Adipocyte (in vitro differentiated cells): ENCODE measurements around the gene CD38.

Source experiments
- DNase-seq: peaks from one replicate; pipeline ENCODE4 v3.0.0-alpha.2; 2015; ENCODE audit warnings: low read depth
- H3K27me3 ChIP-seq: replicated peaks from 2 replicates; pipeline ENCODE4 v1.7.0; 2013; ENCODE audit warnings: mild to moderate bottlenecking, low read length, moderate library complexity; ENCODE audit not compliant: control insufficient read depth, insufficient read depth
- H3K36me3 ChIP-seq: 2 replicates; pipeline ENCODE4 v1.7.0; 2013; ENCODE audit warnings: low read length, mild to moderate bottlenecking, moderate library complexity; ENCODE audit not compliant: control insufficient read depth, insufficient read depth, severe bottlenecking
- H3K4me1 ChIP-seq: 2 replicates; pipeline ENCODE4 v1.7.0; 2013; ENCODE audit warnings: mild to moderate bottlenecking, low read length, moderate library complexity; ENCODE audit not compliant: control insufficient read depth, insufficient read depth
- H3K4me3 ChIP-seq: 2 replicates; pipeline ENCODE4 v1.7.0; 2013; ENCODE audit warnings: mild to moderate bottlenecking, low read length, moderate library complexity
- H3K9ac ChIP-seq: 2 replicates; pipeline ENCODE4 v1.7.0; 2013; ENCODE audit warnings: mild to moderate bottlenecking, low read length, moderate library complexity
- H3K9me3 ChIP-seq: 2 replicates; pipeline ENCODE4 v1.7.0; 2013; ENCODE audit warnings: mild to moderate bottlenecking, low read length, moderate library complexity; ENCODE audit not compliant: control insufficient read depth

The CD38 gene

DNA sequence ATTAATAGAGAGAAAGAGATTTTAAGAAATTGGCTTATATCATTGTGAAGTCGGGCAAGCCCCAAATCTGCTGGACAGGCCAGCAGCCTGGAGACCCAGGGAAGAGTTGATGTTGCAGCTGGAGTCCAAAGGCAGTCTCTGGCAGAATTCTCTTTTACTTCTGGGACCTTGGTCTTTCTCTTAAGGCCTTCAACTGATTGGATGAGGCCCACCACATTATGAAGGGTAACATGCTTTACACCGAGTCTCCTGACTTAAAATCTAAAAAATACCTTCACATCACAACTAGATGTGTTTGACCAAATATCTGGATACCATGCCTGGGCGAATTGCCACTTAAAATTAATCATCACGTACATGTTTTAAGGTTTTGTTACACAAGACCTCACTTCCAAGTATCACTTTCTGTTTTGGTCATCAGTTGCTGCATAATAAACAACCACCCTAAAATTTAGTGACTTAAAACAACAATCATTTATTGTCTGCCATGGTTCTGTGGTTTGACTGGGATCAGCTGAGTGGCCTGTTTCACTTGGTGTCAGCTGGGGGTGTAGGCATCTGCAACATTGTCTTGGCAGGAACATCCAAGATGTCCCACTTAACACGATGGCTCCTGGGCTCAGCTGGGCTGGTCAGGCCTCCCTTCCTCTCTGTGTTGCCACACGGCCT lies 3.4 kb downstream of the CD38 start:
- Histone ChIP-seq H3K4me1 (peaks cover 11% of the 10 kb centered on the region), H3K9me3 (no peaks in the 10 kb centered on the region), H3K9ac (no peak overlapping the region), H3K27me3 (peaks cover 5% of the 10 kb centered on the region), H3K36me3 (no peaks in the 10 kb centered on the region), H3K4me3 (no peak overlapping the region)
- no peak for DNase-seq

GRCh38 chr4:15783676-15784075 lies 5.5 kb downstream of the CD38 start:
- Histone ChIP-seq H3K9ac (no peak overlapping the region), H3K9me3 (no peaks in the 10 kb centered on the region), H3K36me3 (no peaks in the 10 kb centered on the region), H3K27me3 (peaks cover 20% of the 10 kb centered on the region), H3K4me3 (no peak overlapping the region), H3K4me1 (peaks cover 11% of the 10 kb centered on the region)
- DNase-seq: no peak

- Histone ChIP-seq H3K4me3 (no peak overlapping the region), H3K9me3 (no peaks in the 10 kb centered on the region)
Observed at GRCh38 chr4:15784959-15785634, 7.0 kb downstream of the CD38 start.

GRCh38 chr4:15786743-15787142 lies 8.6 kb downstream of the CD38 start:
- Histone ChIP-seq H3K4me1 (no peaks in the 10 kb centered on the region), H3K9ac (no peak overlapping the region), H3K9me3 (no peaks in the 10 kb centered on the region), H3K27me3 (peaks cover 20% of the 10 kb centered on the region), H3K4me3 (no peak overlapping the region), H3K36me3 (no peaks in the 10 kb centered on the region)
- DNase-seq: no peak

More at GRCh38 chr4:15784959-15785634, 7.0 kb downstream of the CD38 start:
- no peaks in the 10 kb centered on the region for H3K4me1 ChIP-seq
- DNase-seq: no peak
- H3K9ac ChIP-seq: no peak overlapping the region
- H3K36me3 ChIP-seq: no peaks in the 10 kb centered on the region
- H3K27me3 ChIP-seq: peaks cover 20% of the 10 kb centered on the region

DNA sequence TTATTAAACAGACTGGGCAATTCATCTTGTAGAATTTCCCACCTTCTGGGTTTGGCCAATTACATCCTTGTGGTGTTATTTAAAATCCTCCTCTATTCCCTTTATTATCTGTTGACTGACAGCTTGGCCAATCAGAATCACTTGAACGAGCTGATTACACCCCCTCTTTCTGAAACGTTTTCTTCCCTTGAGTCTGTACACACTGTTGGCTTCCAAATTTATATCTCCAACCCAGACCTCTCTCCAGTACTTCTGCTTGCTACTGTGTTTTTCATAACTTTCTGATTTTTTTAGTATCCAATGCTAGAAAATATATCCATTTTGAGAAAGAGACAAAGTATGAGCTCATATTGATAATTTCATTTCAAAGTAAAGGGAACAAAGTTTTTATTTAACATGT lies 14.8 kb downstream of the CD38 start:
- Histone ChIP-seq H3K27me3 (peaks cover 4% of the 10 kb centered on the region), H3K4me1 (peaks cover 6% of the 10 kb centered on the region), H3K9ac (no peak overlapping the region), H3K4me3 (no peak overlapping the region), H3K9me3 (no peaks in the 10 kb centered on the region), H3K36me3 (no peaks in the 10 kb centered on the region)
- DNase-seq: no peak

DNA sequence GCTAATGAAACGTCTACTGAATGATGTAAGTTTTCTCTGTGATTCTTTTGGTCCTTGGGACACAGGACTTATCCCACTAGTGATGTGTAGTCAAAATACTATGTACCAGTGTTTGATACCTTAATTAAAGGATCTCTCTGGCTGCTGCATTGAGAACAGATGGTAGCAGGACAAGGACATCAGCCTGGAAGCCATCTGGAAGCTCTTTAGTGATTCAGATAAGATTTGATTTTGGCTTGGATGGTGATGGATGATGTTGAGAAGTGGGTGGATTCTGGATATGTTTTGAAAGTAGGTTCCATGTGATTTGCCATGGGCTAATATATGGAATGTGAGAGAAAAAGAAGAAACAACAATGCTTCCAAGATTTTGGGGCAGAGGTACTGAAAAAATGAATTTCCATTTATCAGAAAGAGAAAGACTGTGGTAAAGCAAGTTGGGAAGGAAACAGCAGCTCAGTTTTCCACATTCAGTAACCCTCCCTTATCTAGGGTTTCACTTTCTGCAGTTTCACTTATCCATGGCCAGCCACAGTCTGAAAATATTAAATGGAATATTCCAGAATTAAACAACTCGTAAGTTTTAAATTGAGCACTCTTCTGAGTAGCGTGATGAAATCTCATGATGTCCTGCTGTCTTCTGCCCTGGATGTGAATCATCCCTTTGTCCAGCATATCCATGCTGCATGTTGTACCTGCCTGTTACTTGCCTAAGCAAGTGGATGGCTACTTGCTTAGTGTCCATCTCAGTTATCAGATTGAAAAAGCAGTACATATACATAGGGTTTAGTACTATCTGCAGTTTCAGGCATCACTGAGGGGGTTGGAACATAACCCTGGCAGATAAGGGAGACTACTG lies 15.6 kb downstream of the CD38 start:
- H3K9me3 ChIP-seq: no peaks in the 10 kb centered on the region
- no peak overlapping the region for H3K9ac ChIP-seq
- DNase-seq: no peak
- no peaks in the 10 kb centered on the region for H3K36me3 ChIP-seq
- H3K4me1 ChIP-seq: peaks cover 6% of the 10 kb centered on the region
- no peaks in the 10 kb centered on the region for H3K27me3 ChIP-seq
- H3K4me3 ChIP-seq: no peak overlapping the region

DNA sequence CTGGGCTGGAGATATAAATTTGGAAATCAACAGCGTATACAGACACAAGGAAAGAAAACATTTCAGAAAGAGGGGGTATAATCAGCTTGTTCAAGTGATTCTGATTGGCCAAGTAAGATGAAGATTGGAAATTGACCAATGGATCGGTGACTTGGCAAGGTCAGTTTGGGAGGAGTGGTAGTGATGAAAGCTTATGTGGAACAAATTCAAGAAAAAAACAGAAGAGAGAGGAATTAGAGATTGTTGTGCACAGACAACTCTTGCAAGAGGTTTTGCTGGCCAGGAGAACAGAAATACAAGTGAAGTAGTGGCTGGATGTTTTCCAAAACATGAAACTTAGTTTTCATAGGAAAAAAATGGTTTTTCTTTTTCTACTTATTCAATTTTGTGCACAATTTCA lies 16.3 kb downstream of the CD38 start:
- no peak overlapping the region for H3K9ac ChIP-seq
- no peaks in the 10 kb centered on the region for H3K27me3 ChIP-seq
- H3K9me3 ChIP-seq: no peaks in the 10 kb centered on the region
- peaks cover 6% of the 10 kb centered on the region for H3K4me1 ChIP-seq
- DNase-seq: no peak
- no peaks in the 10 kb centered on the region for H3K36me3 ChIP-seq
- no peak overlapping the region for H3K4me3 ChIP-seq

- Histone ChIP-seq H3K4me3 (no peak overlapping the region), H3K9ac (no peak overlapping the region), H3K36me3 (no peaks in the 10 kb centered on the region), H3K4me1 (peaks cover 6% of the 10 kb centered on the region), H3K27me3 (no peaks in the 10 kb centered on the region), H3K9me3 (no peaks in the 10 kb centered on the region)
- no peak for DNase-seq
Observed at GRCh38 chr4:15794905-15795304, 16.8 kb downstream of the CD38 start.

DNA sequence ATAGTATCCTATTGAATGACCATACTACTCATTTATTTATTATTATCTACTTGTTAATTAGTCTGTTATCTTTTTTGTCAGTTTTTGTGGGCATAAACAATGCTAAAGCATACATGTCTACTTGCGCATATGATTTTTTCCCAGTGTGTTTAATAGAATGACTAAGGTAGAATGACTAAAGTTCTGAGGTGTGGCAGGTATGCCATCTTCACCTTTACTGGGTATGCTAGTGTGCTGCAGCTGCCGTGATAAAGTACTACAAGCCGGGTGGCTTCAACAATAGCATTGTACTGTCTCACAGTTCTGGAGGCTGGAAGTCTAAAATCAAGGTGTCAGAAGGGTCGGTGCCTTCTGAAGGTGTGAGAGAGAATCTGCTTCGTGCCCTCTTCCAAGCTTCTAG lies 19.2 kb downstream of the CD38 start:
- H3K9ac ChIP-seq: no peak overlapping the region
- no peaks in the 10 kb centered on the region for H3K27me3 ChIP-seq
- peaks cover 5% of the 10 kb centered on the region for H3K9me3 ChIP-seq
- peaks cover 6% of the 10 kb centered on the region for H3K4me1 ChIP-seq
- no peak overlapping the region for H3K4me3 ChIP-seq
- H3K36me3 ChIP-seq: no peaks in the 10 kb centered on the region
- DNase-seq: no peak

GRCh38 chr4:15799141-15799540 lies 21.0 kb downstream of the CD38 start:
- no peaks in the 10 kb centered on the region for H3K36me3 ChIP-seq
- DNase-seq: no peak
- peaks cover 5% of the 10 kb centered on the region for H3K9me3 ChIP-seq
- H3K27me3 ChIP-seq: no peaks in the 10 kb centered on the region
- no peak overlapping the region for H3K4me3 ChIP-seq
- no peak overlapping the region for H3K9ac ChIP-seq
- H3K4me1 ChIP-seq: peaks cover 1% of the 10 kb centered on the region

- Histone ChIP-seq H3K36me3 (no peaks in the 10 kb centered on the region), H3K9ac (no peak overlapping the region), H3K4me1 (no peaks in the 10 kb centered on the region), H3K9me3 (peaks cover 5% of the 10 kb centered on the region), H3K4me3 (no peak overlapping the region), H3K27me3 (no peaks in the 10 kb centered on the region)
- no peak for DNase-seq
Observed at GRCh38 chr4:15799701-15800100, 21.6 kb downstream of the CD38 start.
